Transverse colon (tissue), 4 donors: Measurements from ENCODE around the gene DDX49. TPM values are rescaled to one million over a fixed set of nuclear protein-coding genes. Genes with fewer than 3 reads are reported as not detected.

ENCODE experiments used
- DNase-seq: peaks from one replicate; pipeline ENCODE4 v3.0.0-alpha.2; 2019
- H3K27ac ChIP-seq, 4 donors: fragments of 200-600 bp; sonication (generic); 2 replicates each; pipeline ENCODE4 v1.5.1; 2016 to 2018; ENCODE audit warnings: inconsistent platforms in 4 of 4
- H3K27me3 ChIP-seq: fragments of 200-600 bp; sonication (generic); 2 replicates; pipeline ENCODE4 v1.5.1; 2017; ENCODE audit warnings: inconsistent platforms
- H3K36me3 ChIP-seq, 4 donors: fragments of 200-600 bp; sonication (generic); 2 replicates each; pipeline ENCODE4 v1.5.1; 2017 to 2019; ENCODE audit warnings: inconsistent platforms in 4 of 4
- H3K4me1 ChIP-seq, 4 donors: fragments of 200-600 bp; sonication (generic); 2 replicates each; pipeline ENCODE4 v1.5.1; 2017 to 2020; ENCODE audit warnings: inconsistent platforms in 4 of 4
- H3K4me3 ChIP-seq, 4 donors: fragments of 200-600 bp; sonication (generic); 1 replicate in 1 of 4; 2 replicates in 3 of 4; pipeline versions ENCODE4 v1.5.1 to v1.6.1; 2017 to 2019; ENCODE audit warnings: inconsistent platforms in 4 of 4
- H3K9me3 ChIP-seq, 2 donors: fragments of 200-600 bp; sonication (generic); 2 replicates each; pipeline ENCODE4 v1.5.1; 2017 to 2019; ENCODE audit warnings: inconsistent platforms in 2 of 2
- EP300 ChIP-seq: sonication (generic); formaldehyde crosslinking; IDR thresholded peaks from one replicate; pipeline ENCODE4 v1.6.1; 2017; ENCODE audit warnings: antibody characterized with exemption, low read depth
- POLR2A ChIP-seq: fragments of 450-650 bp; IDR thresholded peaks from one replicate; pipeline ENCODE4 v1.6.1; 2016; ENCODE audit warnings: antibody characterized with exemption, mild to moderate bottlenecking, moderate library complexity
- POLR2AphosphoS5 ChIP-seq, 3 donors: sonication (generic); formaldehyde crosslinking; IDR thresholded peaks; one replicate each; pipeline ENCODE4 v1.6.1; 2016; ENCODE audit warnings: antibody characterized with exemption in 3 of 3
- WGBS, 2 donors: methylation state at CpG; one replicate each; pipeline ENCODE4 v1.1.5; 2018; ENCODE audit warnings: low coverage in 1 of 2; 5-methylcytosine and 5-hydroxymethylcytosine counted together
- in situ Hi-C, 4 donors: fragments of 200-750 bp; cut with MboI; loops; one replicate each; pipeline versions ENCODE4 v1.15.0 to v1.15.1; 2017; ENCODE audit warnings: low sequenced_read_pairs in 3 of 4, low pct_ligation_motif_present in 1 of 4, low pct_unique_long_range_greater_than_20kb in 1 of 4
- intact Hi-C: fragments of 100-400 bp; cut with DNase I; formaldehyde crosslinking; loops from one replicate; pipeline ENCODE4 v1.15.1; 2023; ENCODE audit warnings: low total_unique reads
- total RNA-seq, 4 donors: library from RNA; depleted of rRNA; stranded (reverse); fragments of >200 nt; gene quantifications; one replicate each; pipeline ENCODE4 v1.1.0, GENCODE V29; 2016
- TF ChIP-seq, protein P1 (sequence below), 5 experiments: fragments of 200-600 bp in 3 of 5; fragments of 450-650 bp in 2 of 5; sonication (generic) in 3 of 5; IDR thresholded peaks; 1 replicate in 2 of 5; 2 replicates in 3 of 5; pipeline ENCODE4 v1.5.1; 2016 to 2017; ENCODE audit warnings: antibody characterized with exemption in 5 of 5, inconsistent platforms in 3 of 5, mild to moderate bottlenecking in 2 of 5, moderate library complexity in 1 of 5

The DDX49 gene
- total RNA-seq, 4 donors from 2014 or later, result 42.1 to 90.8 (median 50.4) TPM

DNA sequence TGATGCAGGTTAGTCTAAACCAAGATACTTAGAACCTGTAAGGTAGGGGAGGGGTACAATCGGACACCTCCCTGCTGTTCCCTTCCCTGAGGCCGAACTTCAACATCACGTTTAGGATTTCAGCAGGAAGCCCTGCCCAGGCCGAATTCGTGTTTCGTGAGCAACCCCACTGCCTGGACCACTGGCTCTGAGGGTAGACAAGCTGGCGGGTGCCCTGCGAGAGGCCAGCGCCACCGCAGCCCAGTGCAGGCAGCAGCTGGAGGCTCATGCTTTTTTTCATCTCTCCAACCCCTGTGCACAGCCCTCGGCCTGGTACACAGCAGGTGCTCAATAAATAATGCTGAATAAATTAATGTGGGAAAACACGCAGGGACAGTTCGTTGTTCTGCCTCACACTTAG, 13.8 kb downstream of the DDX49 start:
- no peak for DNase-seq
- H3K4me3 ChIP-seq, result no peak overlapping the region
- no peaks in the 10 kb centered on the region for H3K9me3 ChIP-seq
- H3K4me1 ChIP-seq, result peaks cover 0 to 8% (median 6%) of the 10 kb centered on the region in 4 donors
- H3K27ac ChIP-seq, result no peak overlapping the region
- WGBS, 2 donors, result 71 to 89% methylated on average over 7 to 13 of the region's 13 CpGs
- in situ Hi-C loops, result no loop called here
- intact Hi-C loops, result no loop called here
- TF ChIP-seq POLR2AphosphoS5 (IDR thresholded peaks at IDR 0.05), result no peak
- TF ChIP-seq EP300, result no peak
- TF ChIP-seq POLR2A, result no peak
- TF ChIP-seq, protein P1, sequence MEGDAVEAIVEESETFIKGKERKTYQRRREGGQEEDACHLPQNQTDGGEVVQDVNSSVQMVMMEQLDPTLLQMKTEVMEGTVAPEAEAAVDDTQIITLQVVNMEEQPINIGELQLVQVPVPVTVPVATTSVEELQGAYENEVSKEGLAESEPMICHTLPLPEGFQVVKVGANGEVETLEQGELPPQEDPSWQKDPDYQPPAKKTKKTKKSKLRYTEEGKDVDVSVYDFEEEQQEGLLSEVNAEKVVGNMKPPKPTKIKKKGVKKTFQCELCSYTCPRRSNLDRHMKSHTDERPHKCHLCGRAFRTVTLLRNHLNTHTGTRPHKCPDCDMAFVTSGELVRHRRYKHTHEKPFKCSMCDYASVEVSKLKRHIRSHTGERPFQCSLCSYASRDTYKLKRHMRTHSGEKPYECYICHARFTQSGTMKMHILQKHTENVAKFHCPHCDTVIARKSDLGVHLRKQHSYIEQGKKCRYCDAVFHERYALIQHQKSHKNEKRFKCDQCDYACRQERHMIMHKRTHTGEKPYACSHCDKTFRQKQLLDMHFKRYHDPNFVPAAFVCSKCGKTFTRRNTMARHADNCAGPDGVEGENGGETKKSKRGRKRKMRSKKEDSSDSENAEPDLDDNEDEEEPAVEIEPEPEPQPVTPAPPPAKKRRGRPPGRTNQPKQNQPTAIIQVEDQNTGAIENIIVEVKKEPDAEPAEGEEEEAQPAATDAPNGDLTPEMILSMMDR (IDR thresholded peaks at IDR 0.05), result no peak
- H3K27me3 ChIP-seq, result no peaks in the 10 kb centered on the region
- H3K36me3 ChIP-seq, result no peaks in the 10 kb centered on the region

DNA sequence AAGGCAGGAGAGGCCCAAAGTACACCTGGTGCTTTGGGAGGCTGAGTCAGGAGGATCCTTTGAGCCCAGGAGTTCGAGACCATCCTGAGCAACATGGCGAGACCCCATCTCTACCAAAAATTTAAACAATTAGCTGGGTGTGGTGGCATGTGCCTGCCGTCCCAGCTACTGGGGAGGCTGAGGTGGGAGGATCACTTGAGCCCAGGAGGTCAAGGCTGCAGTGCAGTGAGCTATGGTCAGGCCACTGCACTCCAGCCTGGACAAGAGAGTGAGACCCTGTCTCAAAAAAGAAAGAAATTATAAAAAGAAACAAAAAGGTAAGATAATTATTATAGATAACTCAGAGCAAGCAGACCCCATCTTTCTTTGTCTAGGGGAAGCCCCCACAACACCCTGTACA, 19.6 kb downstream of the DDX49 start:
- peaks cover 0 to 20% (median 11%) of the 10 kb centered on the region in 4 donors for H3K4me1 ChIP-seq
- WGBS, 2 donors, result 65 to 89% methylated on average over 2 to 3 of the region's 3 CpGs
- peaks cover 21% of the 10 kb centered on the region for H3K27me3 ChIP-seq
- H3K4me3 ChIP-seq, result no peak overlapping the region
- in situ Hi-C loops, result no loop called here
- intact Hi-C loops, result no loop called here
- H3K36me3 ChIP-seq, result no peaks in the 10 kb centered on the region
- no peaks in the 10 kb centered on the region for H3K9me3 ChIP-seq
- no peak overlapping the region for H3K27ac ChIP-seq
- no peak for TF ChIP-seq EP300
- no peak for TF ChIP-seq POLR2AphosphoS5 (IDR thresholded peaks at IDR 0.05)
- TF ChIP-seq POLR2A, result no peak
- TF ChIP-seq, protein P1 (IDR thresholded peaks at IDR 0.05), result no peak
- DNase-seq, result no peak

DNA sequence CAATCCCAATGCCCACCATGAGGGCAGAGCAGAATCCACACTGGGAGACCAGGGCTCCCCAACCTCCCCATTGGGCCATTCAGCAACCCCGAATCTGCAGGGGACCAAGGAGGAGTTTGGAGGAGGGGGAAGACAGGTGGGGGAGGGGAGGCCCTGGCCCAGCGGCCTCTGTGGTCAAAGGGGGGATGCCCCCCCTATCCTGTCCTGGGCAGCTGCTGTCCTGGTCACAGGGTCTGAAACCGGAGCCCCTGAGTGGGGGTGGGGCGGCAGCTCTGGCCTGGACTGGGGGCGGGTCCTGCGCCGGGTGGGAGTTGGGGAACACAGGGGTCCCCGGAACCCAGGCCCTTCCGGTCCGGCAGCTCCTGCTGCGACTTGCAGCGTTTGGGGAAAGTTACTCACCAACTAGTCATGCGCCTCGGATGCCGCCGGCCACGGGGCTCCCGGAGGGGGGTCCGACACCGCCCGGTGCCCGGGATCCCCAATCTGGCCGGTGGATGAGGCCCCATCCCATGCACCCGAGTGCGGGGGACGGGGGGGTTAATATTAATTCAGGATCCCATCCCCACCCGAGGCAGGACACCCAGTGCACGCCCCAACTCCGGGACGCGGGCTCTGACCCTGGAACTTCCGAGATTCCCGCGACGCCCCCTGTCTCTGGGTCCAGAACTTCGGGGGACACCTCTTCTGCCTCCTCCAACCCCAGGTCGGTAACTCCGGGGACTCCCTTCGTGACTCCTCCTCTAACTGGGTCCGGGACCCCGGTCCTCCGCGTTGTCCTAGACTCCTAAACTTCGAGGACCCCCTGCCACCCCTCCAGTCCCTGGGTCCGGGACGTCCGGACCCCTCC, 20.6 kb downstream of the DDX49 start:
- in situ Hi-C loops, result no loop called here
- 2% methylated on average over 44 of the region's 47 CpGs; no CpG with 5 or more reads in 1 of the 2 donors for WGBS, 2 donors

More for the DNA sequence above, 20.6 kb downstream of the DDX49 start:
- TF ChIP-seq POLR2AphosphoS5 (IDR thresholded peaks at IDR 0.05) (no peak), EP300 (no peak), POLR2A (no peak)
- TF ChIP-seq, protein P1 (IDR thresholded peaks at IDR 0.05), result no peak
- Histone ChIP-seq H3K27ac (peak overlapping the region; percentile 41 to 73 (median 58)), H3K36me3 (no peaks in the 10 kb centered on the region), H3K4me3 (peak overlapping the region; percentile 48 to 84 (median 72)), H3K9me3 (no peaks in the 10 kb centered on the region), H3K27me3 (peaks cover 21% of the 10 kb centered on the region), H3K4me1 (peaks cover 0 to 20% (median 11%) of the 10 kb centered on the region in 4 donors)
- peak; percentile 60 for DNase-seq
- intact Hi-C loops, result no loop called here
